Gastrocnemius medialis (tissue), 4 donors: Measurements from ENCODE around the gene MTR.

Source experiments
- POLR2A ChIP-seq, 2 donors: fragments of 450-650 bp; IDR thresholded peaks; one replicate each; pipeline ENCODE4 v1.6.1; 2017; ENCODE audit warnings: antibody characterized with exemption in 2 of 2, mild to moderate bottlenecking in 2 of 2, moderate library complexity in 2 of 2
- TF ChIP-seq, protein P1 (sequence below), 5 experiments: fragments of 450-650 bp in 3 of 5; fragments of 200-600 bp in 2 of 5; sonication (generic) in 2 of 5; IDR thresholded peaks in 4 of 5; conservative IDR thresholded peaks in 1 of 5; 1 replicate in 4 of 5; 2 replicates in 1 of 5; pipeline ENCODE4 v1.5.1; 2016 to 2019; ENCODE audit warnings: antibody characterized with exemption in 5 of 5, mild to moderate bottlenecking in 3 of 5, moderate library complexity in 3 of 5

DNA sequence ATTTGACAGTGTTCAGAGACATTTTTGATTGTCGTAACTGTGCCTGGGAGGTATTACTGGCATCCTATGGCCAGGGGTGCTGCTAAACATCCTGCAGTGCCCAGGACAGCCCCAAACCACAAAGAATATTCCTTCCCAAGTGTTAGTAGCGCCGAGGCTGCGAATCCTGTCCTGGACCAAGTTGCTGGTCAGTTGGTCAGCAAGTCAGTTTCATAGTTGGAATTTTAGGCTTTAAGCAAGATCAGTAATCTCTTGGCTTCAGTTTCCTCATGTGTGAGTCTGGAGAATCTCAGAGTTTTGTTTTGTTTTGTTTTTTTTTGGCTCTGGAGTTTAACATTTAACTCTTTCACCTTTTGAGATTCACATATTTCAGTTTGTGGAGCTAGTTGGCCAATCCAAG, 65.0 kb downstream of the MTR start:
- TF ChIP-seq, protein P1, sequence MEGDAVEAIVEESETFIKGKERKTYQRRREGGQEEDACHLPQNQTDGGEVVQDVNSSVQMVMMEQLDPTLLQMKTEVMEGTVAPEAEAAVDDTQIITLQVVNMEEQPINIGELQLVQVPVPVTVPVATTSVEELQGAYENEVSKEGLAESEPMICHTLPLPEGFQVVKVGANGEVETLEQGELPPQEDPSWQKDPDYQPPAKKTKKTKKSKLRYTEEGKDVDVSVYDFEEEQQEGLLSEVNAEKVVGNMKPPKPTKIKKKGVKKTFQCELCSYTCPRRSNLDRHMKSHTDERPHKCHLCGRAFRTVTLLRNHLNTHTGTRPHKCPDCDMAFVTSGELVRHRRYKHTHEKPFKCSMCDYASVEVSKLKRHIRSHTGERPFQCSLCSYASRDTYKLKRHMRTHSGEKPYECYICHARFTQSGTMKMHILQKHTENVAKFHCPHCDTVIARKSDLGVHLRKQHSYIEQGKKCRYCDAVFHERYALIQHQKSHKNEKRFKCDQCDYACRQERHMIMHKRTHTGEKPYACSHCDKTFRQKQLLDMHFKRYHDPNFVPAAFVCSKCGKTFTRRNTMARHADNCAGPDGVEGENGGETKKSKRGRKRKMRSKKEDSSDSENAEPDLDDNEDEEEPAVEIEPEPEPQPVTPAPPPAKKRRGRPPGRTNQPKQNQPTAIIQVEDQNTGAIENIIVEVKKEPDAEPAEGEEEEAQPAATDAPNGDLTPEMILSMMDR (IDR thresholded peaks at IDR 0.05 in 4 of 5, conservative IDR thresholded peaks at IDR 0.05 in 1 of 5), result no peak
- TF ChIP-seq POLR2A (IDR thresholded peaks at IDR 0.05), result no peak
